Measurements from ENCODE around the gene CDC25B. TPM values are rescaled to one million over a fixed set of nuclear protein-coding genes. Genes with fewer than 3 reads are reported as not detected.

The CDC25B gene
- polyA plus RNA-seq, 1 donor (not counting 4 experiments of a cell fraction or from before 2014, with no cell fraction given): 23.5 TPM

GRCh38 chr20:3812975-3813847 lies 17.1 kb downstream of the CDC25B start:
- H3K4me1 ChIP-seq (ENCODE audit: control insufficient read depth, extremely low read depth, insufficient read depth, low read length): peaks cover 31% of the 10 kb centered on the region
- H3K27ac ChIP-seq (ENCODE audit: control insufficient read depth, insufficient read depth, low read length): peak overlapping the region; percentile 43
- H4K20me1 ChIP-seq (ENCODE audit: control insufficient read depth, extremely low read depth, insufficient read depth, low read length): no peaks in the 10 kb centered on the region
- H3K36me3 ChIP-seq (ENCODE audit: control insufficient read depth in 2 of 2, extremely low read depth in 1 of 2, insufficient read depth in 2 of 2, low read length in 2 of 2): no peaks in the 10 kb centered on the region
- no peaks in the 10 kb centered on the region for H3K79me2 ChIP-seq (ENCODE audit: control insufficient read depth, insufficient read depth, low read length)
- no peaks in the 10 kb centered on the region for H3K9me1 ChIP-seq (ENCODE audit: control insufficient read depth, extremely low read depth, insufficient read depth, low read length)
- no peak for TF ChIP-seq EZH2 (IDR thresholded peaks at IDR 0.05; ENCODE audit: low read length)
- no peak for TF ChIP-seq CTCF (optimal IDR thresholded peaks at IDR 0.05 in 1 of 3, IDR thresholded peaks at IDR 0.05 in 1 of 3, conservative IDR thresholded peaks at IDR 0.05 in 1 of 3; ENCODE audit: extremely low read depth in 1 of 3, insufficient read depth in 2 of 3, low read length in 3 of 3)
- FAIRE-seq (no peak), DNase-seq (ENCODE audit: low read depth, low spot score) (no peak)
- H3K27me3 ChIP-seq (ENCODE audit: control insufficient read depth, extremely low read depth, insufficient read depth, low read length): no peaks in the 10 kb centered on the region
- H2AFZ ChIP-seq (ENCODE audit: control insufficient read depth, low read length): peak overlapping the region; percentile 13
- no peak overlapping the region for H3K4me2 ChIP-seq (ENCODE audit: control insufficient read depth, extremely low read depth, insufficient read depth, low read depth, low read length)
- no peaks in the 10 kb centered on the region for H3K9me3 ChIP-seq (ENCODE audit: control insufficient read depth, low read depth, low read length)
- no peak overlapping the region for H3K4me3 ChIP-seq (ENCODE audit: control insufficient read depth in 2 of 3, extremely low read depth in 1 of 3, insufficient read depth in 2 of 3, low read depth in 1 of 3, low read length in 3 of 3)
- dilution Hi-C loops (cut with MboI; ENCODE audit: extremely low pct_ligation_motif_present, low sequenced_read_pairs): no loop called here
- peak overlapping the region; percentile 15 for H3K9ac ChIP-seq (ENCODE audit: control insufficient read depth, extremely low read depth, insufficient read depth, low read length)

- Histone ChIP-seq H3K27me3 (ENCODE audit: control insufficient read depth, extremely low read depth, insufficient read depth, low read length) (no peaks in the 10 kb centered on the region), H3K9me3 (ENCODE audit: control insufficient read depth, low read depth, low read length) (no peaks in the 10 kb centered on the region), H2AFZ (ENCODE audit: control insufficient read depth, low read length) (no peak overlapping the region), H3K79me2 (ENCODE audit: control insufficient read depth, insufficient read depth, low read length) (no peaks in the 10 kb centered on the region), H3K36me3 (ENCODE audit: control insufficient read depth in 2 of 2, extremely low read depth in 1 of 2, insufficient read depth in 2 of 2, low read length in 2 of 2) (no peaks in the 10 kb centered on the region), H3K9me1 (ENCODE audit: control insufficient read depth, extremely low read depth, insufficient read depth, low read length) (no peaks in the 10 kb centered on the region), H3K9ac (ENCODE audit: control insufficient read depth, extremely low read depth, insufficient read depth, low read length) (no peak overlapping the region), H3K4me2 (ENCODE audit: control insufficient read depth, extremely low read depth, insufficient read depth, low read depth, low read length) (no peak overlapping the region), H3K27ac (ENCODE audit: control insufficient read depth, insufficient read depth, low read length) (no peak overlapping the region), H4K20me1 (ENCODE audit: control insufficient read depth, extremely low read depth, insufficient read depth, low read length) (no peaks in the 10 kb centered on the region), H3K4me1 (ENCODE audit: control insufficient read depth, extremely low read depth, insufficient read depth, low read length) (peaks cover 36% of the 10 kb centered on the region), H3K4me3 (ENCODE audit: control insufficient read depth in 2 of 3, extremely low read depth in 1 of 3, insufficient read depth in 2 of 3, low read depth in 1 of 3, low read length in 3 of 3) (no peak overlapping the region)
- DNase-seq (ENCODE audit: low read depth, low spot score) (no peak), FAIRE-seq (no peak)
- TF ChIP-seq CTCF (optimal IDR thresholded peaks at IDR 0.05 in 1 of 3, IDR thresholded peaks at IDR 0.05 in 1 of 3, conservative IDR thresholded peaks at IDR 0.05 in 1 of 3; ENCODE audit: extremely low read depth in 1 of 3, insufficient read depth in 2 of 3, low read length in 3 of 3) (no peak), EZH2 (IDR thresholded peaks at IDR 0.05; ENCODE audit: low read length) (no peak)
- dilution Hi-C loops (cut with MboI; ENCODE audit: extremely low pct_ligation_motif_present, low sequenced_read_pairs): no loop called here
These were observed 17.9 kb downstream of the CDC25B start for GRCh38 chr20:3813848-3814581.

Data from keratinocyte (primary cell).